NCI-H1694 (cell line): ENCODE measurements around the gene PIP4P1.
A peak's percentile ranks its signal among the peaks of the same experiment; 100 is the strongest.
"Not testable (repeated sequence)": the region's sequence is repeated elsewhere in the genome, so short reads cannot be mapped to it uniquely, and the experiment has no call there.

Experiments
- DNase-seq: peaks from one replicate; lab custom pipeline; 2025; lab: John Stamatoyannopoulos, UW

PIP4P1 gene

DNA sequence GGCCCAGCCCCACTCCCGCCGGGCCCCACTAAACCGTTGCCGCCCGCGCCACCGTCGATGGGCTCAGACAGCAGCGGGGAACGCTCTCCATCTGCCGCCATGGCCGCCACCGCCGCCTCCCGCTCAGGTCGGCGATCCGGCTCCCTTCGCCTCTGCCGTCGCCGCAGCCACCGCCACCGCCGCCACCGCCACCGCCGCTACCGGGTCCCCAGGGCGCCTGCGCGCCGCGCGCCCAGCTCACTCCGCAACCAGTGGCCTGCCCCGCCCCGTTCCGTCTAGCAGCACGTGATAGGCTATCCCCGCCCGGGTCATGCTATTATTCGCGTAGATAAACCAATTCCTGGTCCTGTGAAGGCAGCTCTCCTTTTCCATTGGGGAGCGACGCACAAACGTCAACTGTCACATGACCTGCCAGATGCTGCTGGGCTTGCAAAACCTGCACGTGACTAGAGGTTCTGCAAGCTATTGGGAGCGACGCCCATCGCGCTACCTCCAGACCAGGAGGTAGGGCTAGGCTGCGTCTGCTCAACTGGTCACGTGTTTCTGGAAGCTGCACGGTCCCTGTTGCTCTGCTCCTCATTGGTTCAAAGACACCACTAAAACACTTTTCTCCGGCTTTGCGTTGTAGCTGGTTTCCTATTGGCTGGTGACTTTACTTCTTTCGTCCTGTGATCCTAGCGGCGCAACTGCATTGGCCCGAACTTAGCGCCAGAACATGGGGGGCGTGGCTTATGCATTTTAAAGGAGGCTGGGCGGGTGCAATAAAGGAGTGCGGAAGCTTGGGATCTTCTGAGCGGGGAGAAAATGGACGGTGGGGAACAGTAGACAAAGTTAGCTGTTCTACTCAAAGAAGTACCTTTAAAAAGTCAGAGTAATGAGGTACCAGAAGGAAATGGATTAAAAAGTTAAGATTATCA is at the start of gene PIP4P1:
TSS of gene PIP4P1 (minus strand) at position 210 of the 917 bp plus-strand sequence. CDS start at position 101, 109 bp downstream.
- DNase-seq, result peak; percentile 100

DNA sequence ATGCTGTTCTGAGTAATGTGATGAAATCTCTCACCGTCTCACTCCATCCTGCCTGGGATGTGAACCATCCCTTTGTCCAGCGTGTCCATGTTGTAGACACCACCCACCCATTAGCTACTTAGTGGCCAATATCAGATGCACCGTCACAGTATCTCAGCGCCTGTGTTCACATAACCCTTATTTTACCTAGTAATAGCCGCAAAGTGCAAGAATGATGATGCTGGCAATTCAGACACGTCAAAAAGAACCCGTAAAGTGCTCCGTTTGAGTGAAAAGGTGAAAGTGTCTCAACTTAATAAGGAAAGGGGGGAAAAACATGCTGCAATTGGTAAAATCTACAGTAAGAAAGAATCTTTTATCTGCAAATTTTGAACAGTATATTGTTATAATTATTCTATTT is 47.1 kb upstream of the PIP4P1 start:
- no peak for DNase-seq

DNA sequence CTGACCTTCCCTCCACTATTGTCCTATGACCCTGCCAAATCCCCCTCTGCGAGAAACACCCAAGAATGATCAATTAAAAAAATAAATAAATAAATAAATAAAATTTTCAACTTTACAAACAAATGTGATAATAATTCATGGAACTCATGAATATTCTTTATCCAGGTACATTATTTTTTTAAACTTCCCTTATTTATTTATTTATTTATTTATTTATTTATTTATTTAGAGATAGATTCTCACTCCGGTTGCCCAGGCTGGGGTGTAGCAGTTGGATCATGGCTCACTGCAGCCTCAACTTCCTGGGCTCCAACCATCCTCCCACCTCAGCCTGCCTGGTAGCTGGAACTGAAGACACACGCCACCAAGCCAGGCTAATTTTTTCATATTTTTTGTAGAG is 46.3 kb upstream of the PIP4P1 start:
- not testable (repeated sequence) for DNase-seq

DNA sequence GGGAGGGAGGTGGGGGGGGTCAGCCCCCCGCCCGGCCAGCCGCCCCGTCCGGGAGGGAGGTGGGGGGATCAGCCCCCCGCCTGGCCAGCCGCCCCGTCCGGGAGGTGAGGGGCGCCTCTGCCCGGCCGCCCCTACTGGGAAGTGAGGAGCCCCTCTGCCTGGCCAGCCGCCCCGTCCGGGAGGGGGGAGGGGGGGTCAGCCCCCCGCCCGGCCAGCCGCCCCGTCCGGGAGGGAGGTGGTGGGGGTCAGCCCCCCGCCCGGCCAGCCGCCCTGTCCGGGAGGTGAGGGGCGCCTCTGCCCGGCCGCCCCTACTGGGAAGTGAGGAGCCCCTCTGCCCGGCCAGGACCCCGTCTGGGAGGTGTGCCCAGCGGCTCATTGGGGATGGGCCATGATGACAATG is 45.5 kb upstream of the PIP4P1 start:
- DNase-seq, result not testable (repeated sequence)

DNA sequence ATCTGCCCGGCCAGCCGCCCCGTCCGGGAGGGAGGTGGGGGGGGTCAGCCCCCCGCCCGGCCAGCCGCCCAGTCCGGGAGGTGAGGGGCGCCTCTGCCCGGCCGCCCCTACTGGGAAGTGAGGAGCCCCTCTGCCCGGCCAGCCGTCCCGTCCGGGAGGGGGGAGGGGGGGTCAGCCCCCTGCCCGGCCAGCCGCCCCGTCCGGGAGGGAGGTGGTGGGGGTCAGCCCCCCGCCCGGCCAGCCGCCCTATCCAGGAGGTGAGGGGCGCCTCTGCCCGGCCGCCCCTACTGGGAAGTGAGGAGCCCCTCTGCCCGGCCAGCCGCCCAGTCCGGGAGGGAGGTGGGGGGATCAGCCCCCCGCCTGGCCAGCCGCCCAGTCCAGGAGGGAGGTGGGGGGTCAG is 45.0 kb upstream of the PIP4P1 start:
- not testable (repeated sequence) for DNase-seq

DNA sequence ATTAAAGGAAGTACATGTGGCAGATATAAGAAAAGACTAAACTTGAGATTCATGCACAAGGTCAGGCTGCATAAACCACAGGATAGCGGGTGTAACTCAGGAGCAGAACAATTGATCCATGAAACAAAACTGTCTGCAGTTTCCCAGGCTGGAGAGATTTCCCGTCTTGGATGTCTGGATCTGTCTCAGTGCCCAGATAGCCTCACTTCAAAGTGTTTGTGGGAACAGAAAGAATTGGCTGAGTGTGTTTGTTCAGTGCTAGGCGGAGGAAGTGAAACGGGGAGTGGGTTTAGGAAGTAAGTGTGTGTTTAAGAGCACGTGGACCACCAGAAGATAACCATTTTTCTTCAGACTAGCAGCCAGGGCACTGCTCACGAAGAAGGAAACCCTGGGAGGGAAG is 42.7 kb upstream of the PIP4P1 start:
- no peak for DNase-seq

DNA sequence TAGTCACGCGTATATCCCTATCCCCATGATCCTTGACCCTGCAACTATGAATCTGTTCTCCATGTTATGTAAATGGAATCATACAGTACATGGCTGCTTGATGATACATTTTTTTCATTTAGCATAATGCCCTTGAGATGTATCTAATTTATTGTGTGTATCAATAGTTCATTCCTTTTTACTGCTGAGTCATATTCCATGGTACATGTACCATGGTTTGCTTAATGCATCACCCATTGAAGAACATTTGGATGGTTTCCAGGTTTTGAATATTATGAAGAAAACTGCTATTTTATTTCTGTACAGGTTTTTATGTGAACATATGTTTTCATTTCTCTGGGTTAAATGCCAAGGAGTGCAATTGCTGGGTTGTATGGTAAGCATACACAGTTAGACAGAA is 40.1 kb upstream of the PIP4P1 start:
- DNase-seq, result no peak

DNA sequence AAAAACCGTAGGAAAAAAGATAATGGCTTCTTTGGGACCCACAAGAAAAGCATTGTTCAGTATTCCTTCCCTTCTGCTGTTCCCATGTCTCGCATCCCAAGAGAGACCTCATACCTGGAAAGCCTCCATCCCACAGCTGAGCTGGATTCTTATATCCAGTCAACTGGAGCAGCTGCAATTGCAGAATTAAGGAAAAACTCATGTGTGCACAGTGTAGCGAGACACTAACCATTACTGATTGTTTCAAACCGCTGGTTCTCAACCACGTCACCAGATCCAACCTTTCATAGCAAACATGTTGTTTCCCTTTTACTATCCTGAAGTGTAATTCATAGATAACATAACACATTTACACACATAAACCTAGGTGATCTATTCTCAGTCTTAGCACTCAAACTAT is 38.6 kb upstream of the PIP4P1 start:
- no peak for DNase-seq

DNA sequence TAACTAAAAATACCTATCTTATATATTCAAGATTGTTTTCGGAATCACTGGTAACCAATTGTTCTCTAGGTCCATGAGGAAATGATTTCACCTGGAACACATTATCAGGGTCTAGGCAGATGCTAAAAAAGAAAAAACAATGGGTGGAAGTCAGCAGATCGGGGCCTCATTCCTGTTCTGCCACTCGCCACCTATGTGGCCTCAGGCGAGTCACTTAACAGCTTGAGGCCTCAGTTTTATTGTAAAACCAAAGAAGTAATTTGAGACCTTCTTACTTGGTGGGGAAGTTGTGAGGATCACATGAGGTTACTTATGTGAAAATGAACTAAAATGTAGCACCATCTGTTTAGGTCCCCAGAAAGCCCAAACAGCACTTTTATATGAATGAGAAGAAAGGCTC is 37.9 kb upstream of the PIP4P1 start:
- DNase-seq, result no peak

DNA sequence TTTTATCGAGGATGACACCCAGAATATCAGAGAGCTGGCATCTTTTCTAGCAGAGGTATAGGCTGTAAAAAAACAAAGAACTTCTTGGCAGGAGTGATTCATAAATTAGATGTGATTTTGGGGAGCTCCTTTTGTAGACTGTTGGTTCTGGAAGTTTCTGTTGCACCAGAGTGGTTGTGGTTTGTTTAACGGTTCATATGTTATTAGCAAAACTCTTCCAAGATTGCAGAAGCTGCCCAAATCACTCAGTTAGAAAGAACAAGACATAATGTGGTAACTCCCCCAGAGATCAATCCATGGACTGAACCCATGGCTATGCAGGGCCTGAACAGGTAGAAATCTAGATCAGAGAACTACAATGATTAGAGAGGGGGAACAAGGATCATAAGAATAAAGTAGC is 37.4 kb upstream of the PIP4P1 start:
- no peak for DNase-seq

DNA sequence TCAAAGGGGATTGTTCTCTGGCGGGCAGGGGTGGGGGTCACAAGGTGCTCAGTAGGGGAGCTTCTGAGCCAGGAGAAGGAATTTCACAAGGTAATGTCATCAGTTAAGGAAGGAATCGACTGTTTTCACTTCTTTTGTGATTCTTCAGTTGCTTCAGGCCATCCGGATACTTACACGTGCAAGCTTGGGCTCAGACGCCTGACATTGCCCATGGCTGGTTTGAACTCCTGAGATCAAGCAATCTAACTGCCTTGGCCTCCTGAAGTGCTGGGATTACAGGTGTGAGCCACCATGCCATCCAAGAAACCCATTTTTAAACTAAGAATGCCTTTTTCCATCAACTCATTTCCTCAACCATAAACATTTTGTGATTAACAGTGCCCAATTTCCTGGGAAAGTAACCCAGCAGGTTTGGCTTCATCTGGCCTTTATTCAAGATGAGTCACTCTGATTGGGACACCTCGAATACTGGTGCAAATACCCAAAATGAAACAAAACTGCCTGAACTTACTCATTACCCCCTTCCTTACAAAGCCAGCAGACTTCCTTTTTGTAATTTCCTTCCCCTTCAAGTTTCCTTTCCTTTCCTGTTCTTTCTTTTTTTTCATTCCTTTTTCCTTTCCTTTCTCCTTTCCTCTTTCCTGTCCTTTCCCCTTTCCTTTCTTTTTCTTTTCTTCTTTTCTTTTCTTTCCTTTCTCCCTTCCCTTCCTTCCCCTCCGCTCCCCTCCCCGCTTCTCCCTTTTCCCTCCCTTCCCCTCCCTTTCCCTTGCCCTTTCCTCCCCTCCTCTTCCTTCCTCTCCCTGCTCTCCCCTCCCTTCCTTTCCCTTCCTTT is 33.9 kb upstream of the PIP4P1 start:
- DNase-seq, result no peak

DNA sequence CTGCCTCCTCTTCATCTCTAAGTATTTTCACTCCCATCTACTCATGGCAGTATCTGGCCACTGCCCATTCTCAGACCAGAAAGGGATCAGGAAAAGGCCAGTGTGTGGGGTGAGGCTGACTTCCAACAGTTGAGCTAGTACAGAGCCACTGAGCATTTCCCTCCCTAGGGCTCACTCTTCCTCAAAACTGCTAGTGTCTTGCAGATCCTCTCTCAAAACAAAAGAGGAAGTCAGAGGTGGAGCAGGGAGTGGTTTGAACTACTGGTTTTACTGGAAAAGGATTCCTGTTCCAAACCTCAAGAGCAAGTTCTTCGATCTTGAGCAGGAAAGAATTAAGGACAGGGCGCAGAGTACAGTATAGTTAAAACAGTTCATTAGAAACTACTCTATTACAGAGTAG is 32.4 kb upstream of the PIP4P1 start:
- no peak for DNase-seq

DNA sequence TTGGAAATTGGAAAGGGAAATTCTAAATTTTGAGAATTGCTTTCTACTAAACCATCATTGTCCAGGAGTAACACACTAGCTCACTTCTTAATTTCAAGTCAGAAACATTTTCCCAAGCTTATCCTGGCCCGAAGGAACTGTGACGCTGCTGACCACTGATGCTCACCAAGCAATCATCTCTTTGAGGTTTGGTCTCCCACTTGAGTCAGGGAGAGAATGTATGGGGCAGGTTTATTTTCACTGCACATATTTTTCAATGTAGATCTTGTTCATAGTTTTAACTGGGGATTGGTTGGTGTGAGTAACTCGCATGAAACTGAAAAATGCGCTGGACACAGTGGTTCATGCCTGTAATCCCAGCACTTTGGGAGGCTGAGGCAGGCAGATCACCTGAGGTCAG is 31.3 kb upstream of the PIP4P1 start:
- DNase-seq, result no peak

DNA sequence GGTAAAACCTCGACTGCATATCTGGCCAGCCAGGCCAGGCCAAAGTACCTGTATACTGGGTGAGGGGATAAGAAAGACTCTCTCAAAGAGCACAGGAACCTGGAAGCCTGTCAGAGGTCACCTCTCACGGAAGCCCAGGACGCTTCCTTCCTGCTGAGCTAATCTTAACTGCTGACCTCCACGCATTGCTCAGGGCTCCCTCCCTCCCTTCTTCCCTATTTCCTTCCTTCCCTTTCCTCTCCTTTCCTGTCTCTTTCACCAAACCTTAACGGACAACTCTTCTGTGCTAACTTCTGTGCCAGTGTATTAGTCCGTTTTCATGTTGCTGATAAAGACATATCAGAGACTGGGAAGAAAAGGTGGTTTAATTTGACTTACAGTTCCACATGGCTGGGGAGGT is 29.3 kb upstream of the PIP4P1 start:
- DNase-seq, result no peak

DNA sequence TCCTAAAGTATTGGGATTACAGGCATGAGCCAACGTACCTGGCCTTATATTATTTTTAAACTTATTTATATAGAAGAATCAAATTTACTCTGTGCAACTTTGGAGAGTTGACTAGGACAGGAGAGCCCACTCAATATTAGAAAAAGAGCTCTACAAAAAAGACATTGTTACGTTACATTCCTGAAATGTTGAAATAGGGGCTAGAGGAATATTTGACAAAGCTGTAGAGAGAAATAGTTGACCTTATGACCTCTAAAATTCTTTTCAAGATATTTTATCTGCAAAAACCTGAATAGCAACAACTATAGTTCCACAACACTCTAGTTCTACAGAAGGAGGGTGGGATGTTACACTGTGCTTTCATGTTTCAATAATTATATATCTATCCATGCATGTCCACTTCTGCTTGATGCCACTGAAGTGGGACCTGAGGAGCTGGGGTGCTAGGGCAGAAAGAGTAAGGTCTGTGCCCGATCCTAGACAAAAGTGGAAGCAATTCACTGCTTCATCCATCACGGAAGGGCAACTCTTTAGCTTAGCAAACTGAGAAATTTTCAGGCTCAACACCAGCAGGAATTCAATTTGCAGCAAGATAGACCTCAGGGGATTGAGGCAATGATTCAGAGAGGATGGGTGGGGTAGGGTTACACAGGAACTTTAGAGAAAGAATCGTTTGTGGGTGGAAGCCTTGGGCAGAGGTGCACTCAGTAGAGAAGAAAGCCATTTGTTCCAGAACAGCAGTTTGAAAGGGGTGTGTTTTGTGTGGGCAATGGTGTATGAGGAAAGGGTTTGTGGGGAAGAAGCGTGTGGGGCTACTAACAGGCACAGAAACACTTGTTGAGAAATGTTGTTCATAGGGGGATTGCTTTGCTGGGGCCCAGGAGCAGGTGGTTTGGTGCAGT is 28.1 kb upstream of the PIP4P1 start:
- no peak for DNase-seq

DNA sequence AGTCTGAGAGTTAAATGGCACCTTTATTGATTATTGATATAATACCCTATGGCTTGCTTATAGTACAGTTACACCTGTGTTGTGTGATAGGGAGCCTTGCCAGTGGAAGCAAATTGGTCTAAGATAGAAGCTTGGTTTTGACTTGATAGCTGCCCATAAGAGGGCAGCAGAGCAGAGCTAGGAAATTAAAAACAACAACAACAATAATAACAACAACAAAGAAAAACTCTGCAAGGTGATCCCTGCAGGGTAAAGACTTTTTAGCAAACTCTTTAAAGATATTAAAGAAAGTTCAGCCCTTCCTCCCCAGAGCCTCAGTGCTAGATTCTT is 26.1 kb upstream of the PIP4P1 start:
- DNase-seq, result no peak

DNA sequence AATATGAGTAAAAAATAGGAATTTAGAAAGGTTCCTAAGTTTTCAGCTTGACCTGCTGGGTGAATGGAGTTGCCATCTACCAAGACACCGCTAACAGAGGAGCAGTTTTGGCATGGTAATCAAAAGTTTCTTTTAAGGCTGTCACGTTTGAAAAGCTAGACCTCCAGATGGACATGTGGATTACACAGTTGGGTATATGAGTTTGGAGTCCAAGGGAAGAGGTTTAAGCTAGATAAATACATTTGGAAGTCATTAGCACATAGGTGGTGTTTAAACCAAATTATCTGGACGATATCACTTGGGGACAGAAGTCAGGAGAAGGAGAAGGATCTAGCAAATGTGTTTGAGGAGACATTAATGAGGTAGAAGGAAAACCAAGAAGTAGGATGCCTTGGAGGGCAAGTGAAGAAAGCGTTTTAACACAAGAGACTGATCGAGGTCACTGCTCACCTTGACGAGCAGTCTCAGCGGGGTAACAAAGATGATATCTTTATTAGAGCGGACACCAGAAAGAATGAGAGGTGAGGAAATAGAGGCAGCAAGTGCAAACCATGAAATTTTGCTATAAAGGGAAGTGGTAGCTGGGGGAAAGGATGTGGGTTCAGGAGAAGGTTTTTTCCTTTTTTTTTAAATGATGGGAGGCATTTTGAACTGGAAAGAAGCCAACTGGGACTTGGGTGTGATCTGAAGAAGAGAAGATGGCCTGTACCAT is 25.6 kb upstream of the PIP4P1 start:
- no peak for DNase-seq

DNA sequence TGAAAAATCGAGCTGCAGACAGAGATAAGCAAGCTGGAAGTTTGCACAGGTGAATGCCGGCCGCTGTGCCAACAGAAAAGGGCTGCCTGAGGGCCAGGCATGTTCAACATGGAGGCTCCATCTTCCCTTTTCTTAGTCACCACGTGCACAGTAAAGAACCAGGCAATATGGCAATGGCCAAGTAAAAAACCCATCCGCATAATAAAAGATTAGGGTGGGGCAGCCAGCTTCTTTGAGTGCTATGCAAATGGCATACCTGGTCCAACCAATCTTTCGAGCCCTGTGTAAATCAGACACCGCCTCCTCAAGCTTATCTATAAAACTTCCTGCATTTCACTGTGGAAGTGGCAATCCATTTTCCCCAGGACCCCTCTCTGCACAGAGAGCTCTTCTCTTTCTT is 24.7 kb upstream of the PIP4P1 start:
- DNase-seq, result no peak

DNA sequence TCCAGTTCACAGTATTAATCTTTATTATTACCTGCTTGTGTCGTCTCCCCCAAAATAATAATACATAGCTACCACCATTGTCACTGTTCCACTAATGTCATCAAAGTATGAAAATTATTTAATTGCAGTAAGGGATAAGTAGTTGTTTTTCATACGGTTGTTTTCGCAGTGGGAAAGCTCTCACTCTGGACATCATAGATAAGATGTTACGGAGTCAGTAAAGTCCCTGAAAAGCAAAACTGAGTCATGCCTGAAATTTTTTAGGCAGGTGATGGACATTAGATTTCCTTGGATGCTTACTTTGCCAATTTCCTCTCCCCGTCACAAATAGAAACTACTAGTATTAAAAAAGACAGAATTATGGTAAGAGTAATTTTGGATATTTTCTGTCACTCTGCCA is 21.1 kb upstream of the PIP4P1 start:
- DNase-seq, result no peak

DNA sequence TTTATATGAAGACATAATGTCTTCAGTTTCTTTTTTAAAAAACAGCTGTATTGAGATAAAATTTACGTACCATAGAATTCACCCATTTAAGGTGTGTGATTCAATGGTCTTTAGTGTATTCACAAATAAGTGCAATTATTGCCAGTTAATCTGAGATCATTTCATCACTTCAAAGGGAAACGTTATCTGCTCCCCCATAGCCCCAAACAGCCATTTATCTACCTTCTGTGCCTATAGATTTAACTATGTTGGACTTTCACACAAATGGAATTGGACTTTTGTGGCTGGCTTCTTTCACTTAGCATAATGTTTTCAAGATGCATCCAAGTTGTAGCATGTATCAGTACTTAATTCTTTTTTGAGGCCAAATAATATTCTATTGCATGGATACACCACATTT is 17.7 kb upstream of the PIP4P1 start:
- no peak for DNase-seq

DNA sequence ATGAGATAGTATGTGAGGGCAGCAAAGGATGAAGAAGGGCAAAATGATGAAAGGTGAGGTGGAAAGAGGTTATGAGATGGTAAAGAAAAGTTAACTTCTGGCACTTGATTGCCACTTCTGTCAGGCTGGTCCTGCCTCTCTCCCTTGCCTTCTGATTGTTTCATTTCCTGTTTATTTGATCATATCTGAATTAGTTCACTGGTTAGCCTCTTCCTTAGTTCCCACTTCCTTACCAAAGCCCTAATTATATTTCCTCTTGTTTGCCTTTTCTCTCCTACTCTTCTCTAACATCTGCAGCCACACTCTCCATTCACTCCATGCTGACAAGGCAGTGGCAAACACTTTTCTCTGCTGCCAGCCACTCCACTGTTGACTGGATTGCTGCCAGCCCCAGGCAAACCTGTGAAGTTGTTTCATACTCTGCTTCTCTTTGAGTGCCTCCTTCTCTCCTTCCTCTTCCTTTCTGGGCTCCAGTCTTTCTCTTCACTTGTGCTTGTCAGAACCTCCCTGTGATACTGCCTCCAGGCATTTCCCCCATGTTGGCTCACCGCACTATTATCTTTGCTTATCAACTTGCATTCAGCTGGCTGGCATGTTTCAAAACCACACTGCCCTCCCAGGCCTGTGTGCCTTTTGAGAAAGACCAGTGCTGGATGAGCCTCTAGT is 16.1 kb upstream of the PIP4P1 start:
- no peak for DNase-seq
